COLO668 (cell line): ENCODE results near the gene KCNH3.
A peak's percentile ranks its signal among the peaks of the same experiment; 100 is the strongest.

Experiments
- DNase-seq: peaks from one replicate; lab custom pipeline; 2025; ENCODE audit not compliant: unreplicated experiment; lab: John Stamatoyannopoulos, UW

KCNH3 gene

DNA sequence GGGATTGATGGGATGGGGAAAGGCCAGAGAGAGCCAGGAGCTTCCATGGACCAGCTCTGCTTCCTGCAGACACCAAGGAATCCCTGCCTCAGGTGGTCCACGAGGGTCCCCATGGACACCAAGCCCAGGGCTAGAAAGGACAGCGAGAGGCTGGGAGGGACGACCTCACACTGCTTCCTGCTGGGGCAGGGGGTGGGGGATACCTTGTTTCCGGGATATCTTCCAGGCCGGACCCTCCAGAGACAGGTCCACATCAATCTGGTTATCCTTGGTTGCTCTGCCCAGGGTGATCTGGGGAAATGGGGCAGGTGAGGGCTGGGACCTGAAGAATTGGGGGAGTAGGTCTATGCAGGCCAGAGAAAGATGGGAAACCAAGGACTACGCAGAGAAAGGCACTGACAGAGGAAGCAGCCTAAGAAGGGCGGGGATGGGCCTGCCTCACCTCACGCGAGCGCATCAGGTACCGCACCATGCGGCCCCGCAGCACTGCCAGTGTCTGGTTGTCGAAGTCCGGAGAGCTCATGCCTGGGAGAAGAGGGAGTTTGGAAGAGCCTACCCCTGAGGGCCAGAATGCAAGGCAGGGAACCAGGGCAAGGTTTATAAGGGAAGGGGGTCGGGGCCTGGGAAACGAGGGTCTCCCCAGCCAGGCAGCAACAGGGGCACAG, 20.3 kb downstream of the KCNH3 start:
- no peak for DNase-seq

DNA sequence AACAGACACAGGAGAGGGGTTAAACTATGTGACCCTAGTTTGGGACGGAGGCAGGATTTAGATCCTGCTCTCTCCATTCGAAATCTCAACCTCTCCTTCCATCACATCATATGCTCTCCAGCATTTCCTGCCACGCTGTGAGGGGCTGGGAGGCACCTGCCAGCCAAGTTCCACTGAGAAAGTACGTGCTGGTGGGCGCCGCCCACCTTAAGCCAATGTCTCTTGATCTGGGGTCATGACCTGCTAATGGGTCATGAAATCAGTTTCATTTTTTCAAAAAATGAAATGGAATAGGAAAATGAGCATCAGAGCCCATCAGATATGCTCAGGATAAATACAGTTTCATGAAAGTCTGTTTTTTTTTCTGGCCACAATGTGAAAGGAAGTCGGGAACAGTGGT, 21.9 kb downstream of the KCNH3 start:
- DNase-seq = no peak

GRCh38 chr12:49562233-49562632, 23.4 kb downstream of the KCNH3 start:
- DNase-seq = no peak

DNA sequence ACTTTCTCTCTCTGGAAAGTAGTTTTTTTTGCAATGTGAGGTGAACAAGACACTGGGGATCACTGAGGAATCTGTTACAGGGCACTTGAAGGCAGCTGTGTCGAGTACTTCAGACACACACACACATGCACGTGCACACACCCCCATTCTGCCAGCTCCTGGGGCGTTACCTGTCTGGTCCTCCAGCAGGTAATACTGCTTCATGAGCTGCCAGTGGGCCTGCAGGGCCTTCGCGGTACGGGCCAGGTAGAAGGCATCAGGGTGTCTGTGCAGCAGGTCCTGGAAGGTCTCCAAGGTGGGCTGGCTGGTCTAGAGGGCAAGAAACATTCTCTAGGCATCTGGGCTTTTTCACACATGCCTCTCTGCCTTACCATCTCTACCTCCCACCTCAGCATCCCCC, 24.0 kb downstream of the KCNH3 start:
- no peak for DNase-seq

DNA sequence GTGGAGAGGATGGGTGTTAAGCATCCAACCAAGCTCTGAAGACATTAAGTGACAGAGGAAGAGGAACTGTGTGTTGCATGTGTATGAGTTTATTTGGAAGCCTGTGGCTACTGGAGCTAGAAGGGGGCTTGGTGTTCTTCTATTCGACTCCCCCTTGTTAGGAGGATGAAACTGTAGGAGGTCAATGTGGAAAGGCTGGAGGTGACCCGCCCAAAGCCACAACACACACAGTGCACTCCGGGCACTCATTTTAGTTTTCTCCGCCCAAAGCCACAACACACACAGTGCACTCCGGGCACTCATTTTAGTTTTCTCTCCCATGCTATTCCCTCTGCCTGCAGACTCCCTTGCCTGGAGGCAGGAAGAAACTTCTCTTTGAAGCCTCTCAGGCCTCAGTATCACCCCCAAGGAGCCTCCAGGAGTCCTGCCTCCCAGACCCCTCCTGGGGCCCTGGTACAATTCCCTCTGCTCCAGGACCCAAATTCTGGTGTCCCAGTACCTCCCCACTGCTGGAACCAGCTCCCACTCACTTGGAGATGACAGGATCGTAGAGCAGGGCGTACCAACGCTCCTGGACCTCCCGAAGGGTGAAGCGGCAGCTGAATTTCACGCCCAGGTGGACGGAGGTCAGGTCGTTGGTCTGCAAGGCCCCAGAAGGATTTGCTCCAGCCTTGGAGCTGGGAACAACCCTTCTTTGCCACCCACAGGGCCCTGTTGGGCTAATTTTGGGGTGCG, 25.3 kb downstream of the KCNH3 start:
- no peak for DNase-seq

- no peak for DNase-seq
Measured at GRCh38 chr12:49564686-49565405, 26.0 kb downstream of the KCNH3 start.

- DNase-seq = no peak
Measured at GRCh38 chr12:49565406-49566265, 26.8 kb downstream of the KCNH3 start.

DNA sequence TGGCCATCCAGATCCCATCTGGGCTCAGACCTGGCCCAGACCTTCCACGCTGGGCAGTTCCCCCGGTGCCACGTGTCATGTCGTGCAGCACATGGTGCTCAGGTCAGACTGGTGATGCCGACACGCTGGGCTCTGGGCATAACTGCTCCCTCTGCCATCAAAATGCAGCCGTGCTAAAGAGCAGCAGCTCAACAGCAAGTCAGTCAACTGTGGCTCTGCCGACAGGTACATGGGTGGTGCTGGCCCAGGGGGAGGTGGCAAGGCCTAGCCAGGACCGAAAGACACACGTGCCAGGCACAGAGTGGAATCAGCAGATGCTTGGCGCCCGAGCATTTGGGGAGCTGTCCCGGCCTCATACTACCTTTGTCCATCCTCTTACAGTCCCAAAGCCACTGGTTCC, 27.5 kb downstream of the KCNH3 start:
- DNase-seq = no peak

DNA sequence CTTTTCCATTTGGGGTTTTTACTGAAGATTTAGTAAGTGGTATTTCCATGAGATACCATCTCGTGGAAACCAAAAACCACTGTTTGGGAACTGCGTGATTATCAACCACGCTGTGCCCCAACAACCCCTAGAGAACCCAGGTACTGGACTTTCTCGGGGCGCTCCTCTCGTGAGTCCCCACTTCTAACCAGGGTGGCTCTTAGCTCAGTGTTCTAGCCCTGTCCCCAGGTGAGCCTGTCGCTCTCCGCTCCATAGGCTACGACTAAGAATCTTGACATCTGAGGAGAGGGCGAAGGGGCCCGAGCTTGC, 28.4 kb downstream of the KCNH3 start:
- no peak for DNase-seq

DNA sequence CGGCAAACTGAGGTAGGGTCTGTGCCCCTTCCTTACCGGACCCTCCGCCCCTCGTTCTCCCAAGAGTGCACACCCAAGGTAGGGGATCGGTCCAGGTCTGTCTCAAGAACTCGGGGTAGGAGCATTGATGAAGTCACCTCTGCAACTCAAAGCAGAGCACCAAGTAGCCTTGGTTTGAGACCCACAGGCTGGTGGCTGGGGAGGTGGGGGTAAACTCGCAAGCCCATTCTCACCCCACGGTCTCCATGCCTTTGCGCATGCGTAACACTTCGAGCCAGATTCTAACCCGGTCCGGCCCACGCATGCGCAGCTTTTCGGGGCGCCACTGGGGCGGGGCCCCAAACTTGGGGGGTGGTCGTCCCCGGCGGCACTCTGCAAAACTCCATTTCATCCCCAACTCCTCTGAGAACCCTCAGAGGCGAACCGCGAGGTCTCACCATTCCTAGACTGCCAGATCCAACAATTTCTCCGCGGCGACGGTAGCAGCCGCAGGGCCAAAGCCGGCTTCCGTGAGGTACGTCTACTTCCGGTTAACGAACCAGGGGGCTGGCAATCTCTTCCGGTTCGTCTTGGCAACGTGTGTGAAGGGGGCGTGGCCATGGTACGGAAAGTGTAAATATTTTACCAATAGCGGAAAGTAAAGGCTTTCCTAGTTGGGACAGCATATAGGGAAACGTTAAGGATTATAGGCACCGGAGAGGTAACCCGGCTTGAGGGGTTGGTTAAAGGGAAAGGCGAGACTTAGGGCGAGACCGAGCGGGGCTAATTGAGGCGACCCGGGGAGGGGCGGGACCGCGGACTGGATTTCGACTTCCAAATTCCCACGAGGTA, 29.0 kb downstream of the KCNH3 start, which contains the start of gene MCRS1:
Gene MCRS1 (minus strand): TSS at position 532 of the 831 bp plus-strand sequence. CDS start 1,411 bp downstream, outside the sequence.
- DNase-seq = peak; percentile 80

GRCh38 chr12:49568442-49569162, 29.8 kb downstream of the KCNH3 start:
- DNase-seq = no peak

DNA sequence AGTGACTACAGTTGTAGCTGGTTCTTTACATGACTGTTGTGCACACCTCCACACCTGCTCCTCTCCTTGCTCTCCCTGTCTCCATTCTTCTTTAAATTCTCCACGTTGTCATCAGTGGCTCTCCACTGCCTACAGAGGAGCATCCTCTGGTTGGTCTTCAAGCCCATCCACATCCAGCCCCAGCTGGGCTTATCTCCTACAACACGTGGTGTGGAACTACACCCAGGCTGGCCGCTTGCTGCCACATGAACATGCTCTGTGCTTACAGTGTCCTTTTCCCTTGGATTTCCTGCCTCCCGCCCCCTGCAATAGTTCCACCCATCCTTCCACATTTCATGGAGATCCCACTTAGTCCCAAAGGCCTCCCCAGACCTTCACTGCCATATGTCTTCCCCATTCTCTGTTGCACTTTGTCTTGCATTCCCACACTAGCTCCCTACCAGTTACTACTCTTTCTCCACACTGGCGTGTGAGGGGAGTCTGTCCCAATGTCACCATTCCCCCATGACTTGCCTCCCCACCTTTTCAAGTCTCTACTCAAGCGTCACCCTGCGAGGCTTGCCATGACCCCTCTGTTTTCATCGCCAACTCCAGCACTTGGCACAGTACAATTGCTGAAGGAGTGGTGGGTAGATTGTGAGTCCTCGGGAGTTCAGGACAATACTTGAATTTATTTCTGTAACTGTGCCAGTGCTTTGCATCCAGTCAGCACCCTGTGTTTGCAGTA, 38.9 kb downstream of the KCNH3 start:
- DNase-seq = no peak

DNA sequence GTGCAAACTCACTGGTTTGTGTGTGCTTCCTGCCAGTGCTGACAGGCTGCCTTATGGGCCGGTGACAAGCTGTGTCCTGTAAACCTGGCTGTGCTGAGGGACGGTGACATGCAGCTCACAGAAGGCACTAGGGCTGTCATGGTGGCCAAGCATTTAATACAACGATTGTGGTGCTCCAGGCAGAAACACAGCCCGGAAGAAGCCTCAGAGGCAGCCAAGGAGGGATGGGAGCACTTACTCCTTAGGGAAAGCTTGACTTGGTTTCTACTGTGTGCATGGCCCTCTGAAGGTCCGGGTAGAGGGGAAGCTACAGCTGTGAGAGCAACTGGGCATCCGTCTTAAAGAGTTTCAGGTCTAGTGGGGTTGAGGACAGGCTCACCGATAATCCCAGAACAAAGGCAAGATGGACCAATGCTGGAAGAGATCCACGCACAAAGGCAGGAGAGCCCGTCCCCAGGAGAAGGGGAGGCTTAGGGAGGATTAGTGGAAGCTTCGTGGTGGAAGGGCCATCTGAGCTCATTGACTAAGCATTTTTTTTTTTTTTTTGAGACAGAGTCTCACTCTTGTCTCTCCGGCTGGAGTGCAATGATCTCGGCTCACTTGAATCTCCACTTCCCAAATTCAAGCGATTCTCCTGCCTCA, 39.8 kb downstream of the KCNH3 start:
- DNase-seq = no peak

DNA sequence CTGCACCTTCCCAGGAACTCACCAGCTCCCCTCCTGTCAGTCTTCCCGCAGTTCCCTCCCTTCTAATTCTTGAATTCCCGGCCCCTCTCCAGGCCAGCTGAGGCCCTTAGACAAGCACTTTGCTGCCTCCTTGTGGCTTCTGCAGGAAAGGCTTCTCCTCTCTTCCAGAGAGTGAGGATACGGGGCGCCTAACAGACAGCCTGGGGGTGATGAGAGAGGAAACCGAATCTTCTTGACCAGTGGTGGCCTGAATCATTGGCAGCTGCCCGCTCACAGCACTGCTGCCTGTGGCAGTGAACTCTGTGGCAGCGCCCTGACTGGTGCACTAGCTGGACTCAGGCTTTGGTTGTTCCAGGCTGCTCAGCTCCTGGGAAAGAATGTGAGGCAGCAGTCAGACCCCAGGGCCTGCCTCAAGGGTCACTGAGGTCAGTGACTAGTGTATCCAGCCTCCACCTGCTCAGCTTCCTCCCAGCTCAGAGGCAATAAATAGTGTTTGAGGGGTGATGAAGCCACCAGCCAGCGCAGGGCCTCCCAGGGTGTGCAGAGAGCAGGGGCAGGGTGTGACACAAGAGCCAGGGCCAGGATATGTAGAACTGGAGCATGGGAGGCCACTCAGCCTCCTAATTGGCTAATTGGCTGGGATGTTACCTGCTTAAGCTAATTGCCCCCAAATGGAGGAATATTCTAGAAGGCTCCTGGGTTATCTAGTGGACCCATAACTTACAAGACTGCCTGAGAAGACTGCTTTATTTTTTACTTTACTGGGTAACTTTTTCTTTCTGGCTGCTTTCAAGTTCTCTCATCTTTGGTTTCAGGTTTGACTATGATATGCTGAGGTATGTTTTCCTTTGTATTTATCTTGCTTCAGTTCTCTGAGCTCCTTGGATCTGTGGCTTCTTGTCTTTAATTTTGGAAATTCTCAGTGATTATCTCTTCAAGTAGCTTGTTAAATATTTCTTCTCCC, 42.0 kb downstream of the KCNH3 start:
- DNase-seq = peak; percentile 65

DNA sequence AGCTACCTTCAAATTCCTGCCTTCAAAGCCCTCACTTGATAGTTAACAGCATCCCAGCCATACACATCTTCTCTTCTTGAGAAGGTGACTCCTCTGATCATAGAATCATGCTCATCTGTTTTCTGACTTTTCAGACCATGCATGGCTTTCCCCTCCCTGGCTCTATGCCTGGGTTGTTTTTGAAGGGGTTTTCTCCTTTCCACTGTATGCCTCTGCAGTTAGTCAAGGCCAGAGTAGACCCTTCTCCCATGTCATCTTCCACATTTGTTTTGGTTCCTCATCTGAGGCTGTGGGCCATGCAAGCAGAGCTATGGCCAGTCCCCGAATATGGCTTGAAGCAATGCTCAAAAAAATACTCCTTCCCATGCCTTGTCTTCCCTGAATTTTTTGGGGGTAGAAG, 43.4 kb downstream of the KCNH3 start:
- no peak for DNase-seq

GRCh38 chr12:49582850-49583249, 44.0 kb downstream of the KCNH3 start:
- DNase-seq = no peak

DNA sequence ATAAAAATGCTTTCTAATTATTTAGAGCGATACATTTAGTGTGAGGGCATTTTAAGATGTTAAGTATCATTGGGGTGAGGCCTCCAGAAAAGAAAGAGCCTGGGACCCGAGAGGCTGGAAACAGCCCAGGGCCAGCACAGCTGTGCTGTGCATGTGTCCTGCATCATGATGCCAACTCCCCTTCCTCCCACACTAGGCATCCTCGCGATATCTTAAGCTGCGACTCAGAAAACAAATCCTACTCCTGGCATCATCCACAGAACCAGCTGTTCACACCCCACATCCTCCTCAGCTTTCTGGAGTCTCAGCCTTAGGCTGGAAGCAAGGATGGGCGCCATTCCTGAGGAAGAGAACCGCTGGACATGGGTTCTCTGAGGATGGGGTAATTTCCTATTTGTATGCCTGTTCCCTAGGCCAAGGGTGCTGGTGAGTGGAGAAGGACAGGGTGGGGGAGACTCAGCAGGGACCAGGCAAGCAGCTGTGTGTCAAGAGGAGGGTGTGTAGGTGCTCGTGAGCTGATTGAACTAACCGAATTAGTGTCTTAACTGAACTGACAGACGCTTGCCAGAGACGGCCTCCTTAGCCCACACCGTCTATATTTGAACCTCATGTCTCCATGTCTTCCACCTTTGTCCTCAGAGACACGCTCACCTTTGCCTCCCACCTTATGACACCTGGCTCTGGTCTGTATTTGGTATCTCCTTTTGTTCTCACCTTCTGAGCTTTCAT, 44.7 kb downstream of the KCNH3 start:
- no peak for DNase-seq
